ENCODE measurements around the gene PMVK.

DNA sequence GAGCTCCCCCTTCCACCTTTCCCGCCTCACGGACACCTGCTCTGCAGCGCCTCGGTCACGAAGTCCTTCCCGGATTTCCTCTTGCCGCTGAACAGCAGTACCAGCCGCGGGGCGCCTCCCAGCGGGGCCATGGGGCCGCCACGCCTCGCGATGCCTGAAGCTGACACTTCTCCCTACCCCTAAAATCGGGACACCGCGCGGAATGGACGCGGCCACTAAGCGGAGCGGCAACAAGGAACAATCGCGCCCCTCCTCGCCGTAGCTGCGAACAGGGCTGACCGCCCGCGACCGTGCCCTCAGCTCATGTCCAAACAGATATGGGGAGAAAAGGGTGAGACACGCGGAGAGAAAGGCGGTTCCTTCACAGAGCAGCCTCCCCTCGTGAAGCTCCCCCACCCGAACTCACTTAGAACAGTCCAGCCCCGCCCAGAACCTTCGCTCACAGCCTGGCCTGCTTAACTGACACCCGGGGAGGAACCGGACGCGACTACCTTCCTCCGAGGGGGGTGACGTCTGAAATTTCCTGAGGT is at the start of gene PMVK:
- TF ChIP-seq POLR2A (IDR thresholded peaks at IDR 0.05) = peak; percentile 62 to 91 (median 88)
- TF ChIP-seq, protein P1, sequence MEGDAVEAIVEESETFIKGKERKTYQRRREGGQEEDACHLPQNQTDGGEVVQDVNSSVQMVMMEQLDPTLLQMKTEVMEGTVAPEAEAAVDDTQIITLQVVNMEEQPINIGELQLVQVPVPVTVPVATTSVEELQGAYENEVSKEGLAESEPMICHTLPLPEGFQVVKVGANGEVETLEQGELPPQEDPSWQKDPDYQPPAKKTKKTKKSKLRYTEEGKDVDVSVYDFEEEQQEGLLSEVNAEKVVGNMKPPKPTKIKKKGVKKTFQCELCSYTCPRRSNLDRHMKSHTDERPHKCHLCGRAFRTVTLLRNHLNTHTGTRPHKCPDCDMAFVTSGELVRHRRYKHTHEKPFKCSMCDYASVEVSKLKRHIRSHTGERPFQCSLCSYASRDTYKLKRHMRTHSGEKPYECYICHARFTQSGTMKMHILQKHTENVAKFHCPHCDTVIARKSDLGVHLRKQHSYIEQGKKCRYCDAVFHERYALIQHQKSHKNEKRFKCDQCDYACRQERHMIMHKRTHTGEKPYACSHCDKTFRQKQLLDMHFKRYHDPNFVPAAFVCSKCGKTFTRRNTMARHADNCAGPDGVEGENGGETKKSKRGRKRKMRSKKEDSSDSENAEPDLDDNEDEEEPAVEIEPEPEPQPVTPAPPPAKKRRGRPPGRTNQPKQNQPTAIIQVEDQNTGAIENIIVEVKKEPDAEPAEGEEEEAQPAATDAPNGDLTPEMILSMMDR (IDR thresholded peaks at IDR 0.05) = peak in 5 of 7 experiments; percentile 17 to 58 (median 45)
